Measurements from ENCODE around the gene MGAT4B. TPM values are rescaled to one million over a fixed set of nuclear protein-coding genes. Genes with fewer than 3 reads are reported as not detected.
A peak's percentile ranks its signal among the peaks of the same experiment; 100 is the strongest.

Gene MGAT4B
- total and polyA plus RNA-seq, 2 of the 13 experiments (the other 11 are each of a cell fraction or from before 2014, with no cell fraction given), result 93.5 to 130 TPM

GRCh38 chr5:179819296-179820126 is 12.8 kb upstream of the MGAT4B start (continued):
- TF ChIP-seq LRRFIP1 (CRISPR knock-in tag; conservative IDR thresholded peaks at IDR 0.05), result 0 out of 2 replicates have a peak, but pooled peaks have one; percentile 23
- no peak for TF ChIP-seq DDIT3 (CRISPR knock-in tag; IDR thresholded peaks at IDR 0.05)
- peak; percentile 25 for TF ChIP-seq SKI (IDR thresholded peaks at IDR 0.05; ENCODE audit: partially characterized antibody)
- no peak for TF ChIP-seq FOXK1 (CRISPR knock-in tag; IDR thresholded peaks at IDR 0.05; ENCODE audit: borderline replicate concordance, low read depth)
- no peak; the same call in 1 of the 2 replicates for TF ChIP-seq ATF2 (CRISPR knock-in tag; IDR thresholded peaks at IDR 0.05)
- 0 out of 2 replicates have a peak, but pooled peaks have one; percentile 12 for TF ChIP-seq CHD4 (IDR thresholded peaks at IDR 0.05; ENCODE audit: borderline replicate concordance, low read length)
- 0 out of 2 replicates have a peak, but pooled peaks have one; percentile 11 for TF ChIP-seq GZF1 (CRISPR knock-in tag; IDR thresholded peaks at IDR 0.05)
- TF ChIP-seq RFX5 (IDR thresholded peaks at IDR 0.05; ENCODE audit: low read depth, low read length), result 0 out of 2 replicates have a peak, but pooled peaks have one; percentile 1
- TF ChIP-seq NKX3-1 (CRISPR knock-in tag; IDR thresholded peaks at IDR 0.05), result peak; percentile 58
- 0 out of 2 replicates have a peak, but pooled peaks have one; percentile 3 for TF ChIP-seq SMAD3 (CRISPR knock-in tag; IDR thresholded peaks at IDR 0.05)
- TF ChIP-seq ARNT (IDR thresholded peaks at IDR 0.05), result no peak
- no peak for TF ChIP-seq RFXANK (CRISPR knock-in tag; IDR thresholded peaks at IDR 0.05)
- TF ChIP-seq TBX3 (IDR thresholded peaks at IDR 0.05; ENCODE audit: borderline replicate concordance), result 0 out of 2 replicates have a peak, but pooled peaks have one; percentile 29
- peak; percentile 21 for TF ChIP-seq ZBTB2 (CRISPR knock-in tag; IDR thresholded peaks at IDR 0.05; ENCODE audit: low read depth)
- peak; percentile 76; the same call in 1 of the 2 replicates for TF ChIP-seq MAFF (IDR thresholded peaks at IDR 0.05; ENCODE audit: low read depth, low read length)
- TF ChIP-seq NFATC3 (CRISPR knock-in tag; IDR thresholded peaks at IDR 0.05), result no peak

All from HepG2 (cell line).